Tibial nerve (tissue), 4 donors: Measurements from ENCODE around the gene PLA2R1.

Experiments
- CTCF ChIP-seq, 5 experiments: fragments of 200-600 bp in 3 of 5; fragments of 450-650 bp in 2 of 5; sonication (generic) in 3 of 5; IDR thresholded peaks; one replicate each; pipeline ENCODE4 v1.5.1; 2016 to 2019; ENCODE audit warnings: antibody characterized with exemption in 5 of 5, mild to moderate bottlenecking in 3 of 5, moderate library complexity in 2 of 5
- EP300 ChIP-seq, 2 donors: sonication (generic); formaldehyde crosslinking; IDR thresholded peaks; one replicate each; pipeline ENCODE4 v1.6.1; 2017; ENCODE audit warnings: antibody characterized with exemption in 2 of 2, mild to moderate bottlenecking in 1 of 2

GRCh38 chr2:160073284-160073888 is 11.0 kb upstream of the PLA2R1 start:
- no peak for TF ChIP-seq EP300 (IDR thresholded peaks at IDR 0.05)
- TF ChIP-seq CTCF (IDR thresholded peaks at IDR 0.05) = no peak
